Measurements from ENCODE around the gene PAPOLA. TPM values are rescaled to one million over a fixed set of nuclear protein-coding genes. Genes with fewer than 3 reads are reported as not detected.
"Not testable (repeated sequence)": the region's sequence is repeated elsewhere in the genome, so short reads cannot be mapped to it uniquely, and the experiment has no call there.

The PAPOLA gene
- 141 TPM for total RNA-seq
- long read RNA-seq, full-length matches to known transcripts, result 75 of 100 reads
- long read RNA-seq, partial matches to known transcripts, result 14 of 100 reads
- long read RNA-seq, other reads (novel, unspliced or antisense), result 11 of 100 reads

GRCh38 chr14:96501740-96502620, at the start of gene PAPOLA:
PAPOLA (plus strand) TSS chr14:96502382; CDS start chr14:96502593, 211 bp downstream.
- ATAC-seq, result peak; percentile 99
- intact Hi-C loops (cut with DNase I), result no loop called here

GRCh38 chr14:96452684-96453083, 49.5 kb upstream of the PAPOLA start:
- intact Hi-C loops (cut with DNase I), result no loop called here
- DNase-seq (ENCODE audit: missing footprints) (no peak), ATAC-seq (no peak)

More at GRCh38 chr14:96501740-96502620, at the start of gene PAPOLA:
- DNase-seq (ENCODE audit: missing footprints), result peak; percentile 98

- ATAC-seq, result no peak
- intact Hi-C loops (cut with DNase I), result no loop called here
These were observed 46.6 kb upstream of the PAPOLA start for GRCh38 chr14:96455588-96455987.

GRCh38 chr14:96459851-96460250, 42.3 kb upstream of the PAPOLA start:
- no peak for ATAC-seq
- intact Hi-C loops (cut with DNase I), result no loop called here
- DNase-seq (ENCODE audit: missing footprints), result no peak

More at GRCh38 chr14:96455588-96455987, 46.6 kb upstream of the PAPOLA start:
- DNase-seq (ENCODE audit: missing footprints), result no peak

GRCh38 chr14:96461950-96462798, 40.0 kb upstream of the PAPOLA start:
- intact Hi-C loops (cut with DNase I), result no loop called here
- DNase-seq (ENCODE audit: missing footprints), result no peak
- ATAC-seq, result no peak

GRCh38 chr14:96464136-96464535, 38.0 kb upstream of the PAPOLA start:
- DNase-seq (ENCODE audit: missing footprints), result no peak
- intact Hi-C loops (cut with DNase I), result no loop called here
- no peak for ATAC-seq

GRCh38 chr14:96466918-96467317, 35.3 kb upstream of the PAPOLA start:
- ATAC-seq, result no peak
- intact Hi-C loops (cut with DNase I), result no loop called here
- no peak for DNase-seq (ENCODE audit: missing footprints)

- DNase-seq (ENCODE audit: missing footprints) (no peak), ATAC-seq (no peak)
- intact Hi-C loops (cut with DNase I), result no loop called here
These were observed 31.9 kb upstream of the PAPOLA start for GRCh38 chr14:96470331-96470730.

- DNase-seq (ENCODE audit: missing footprints); ATAC-seq; intact Hi-C loops (cut with DNase I): not testable (repeated sequence)
These were observed 31.2 kb upstream of the PAPOLA start for GRCh38 chr14:96470967-96471366.

GRCh38 chr14:96478119-96478518, 24.1 kb upstream of the PAPOLA start:
- DNase-seq (ENCODE audit: missing footprints) (no peak), ATAC-seq (no peak)
- intact Hi-C loops (cut with DNase I), result no loop called here

- intact Hi-C loops (cut with DNase I), result no loop called here
- no peak for DNase-seq (ENCODE audit: missing footprints)
- no peak for ATAC-seq
These were observed 22.6 kb upstream of the PAPOLA start for GRCh38 chr14:96479435-96480146.

GRCh38 chr14:96481731-96482314, 20.4 kb upstream of the PAPOLA start:
- DNase-seq (ENCODE audit: missing footprints), result no peak
- ATAC-seq, result no peak
- intact Hi-C loops (cut with DNase I), result no loop called here

GRCh38 chr14:96482986-96483385, 19.2 kb upstream of the PAPOLA start:
- no peak for ATAC-seq
- DNase-seq (ENCODE audit: missing footprints), result no peak
- intact Hi-C loops (cut with DNase I), result no loop called here

GRCh38 chr14:96484399-96484798, 17.8 kb upstream of the PAPOLA start:
- ATAC-seq (no peak), DNase-seq (ENCODE audit: missing footprints) (no peak)
- intact Hi-C loops (cut with DNase I), result no loop called here

GRCh38 chr14:96486705-96487104, 15.5 kb upstream of the PAPOLA start:
- ATAC-seq (no peak), DNase-seq (ENCODE audit: missing footprints) (no peak)
- intact Hi-C loops (cut with DNase I), result no loop called here

- DNase-seq (ENCODE audit: missing footprints) (no peak), ATAC-seq (no peak)
- intact Hi-C loops (cut with DNase I), result no loop called here
These were observed 12.9 kb upstream of the PAPOLA start for GRCh38 chr14:96489327-96489726.

- intact Hi-C loops (cut with DNase I), result no loop called here
- DNase-seq (ENCODE audit: missing footprints), result no peak
- ATAC-seq, result no peak
These were observed 9.0 kb upstream of the PAPOLA start for GRCh38 chr14:96493178-96493577.

GRCh38 chr14:96494331-96494730, 7.9 kb upstream of the PAPOLA start:
- DNase-seq (ENCODE audit: missing footprints) (no peak), ATAC-seq (no peak)
- intact Hi-C loops (cut with DNase I), result no loop called here

GRCh38 chr14:96497087-96497486, 5.1 kb upstream of the PAPOLA start:
- DNase-seq (ENCODE audit: missing footprints) (no peak), ATAC-seq (no peak)
- intact Hi-C loops (cut with DNase I), result no loop called here

Data from Right ventricle myocardium inferior (tissue), 1 donor.